Fibroblast of skin of right quadriceps (primary cell): ENCODE measurements around the gene FRMD4A.
A peak's percentile ranks its signal among the peaks of the same experiment; 100 is the strongest.
"Not testable (repeated sequence)": the region's sequence is repeated elsewhere in the genome, so short reads cannot be mapped to it uniquely, and the experiment has no call there.

Experiments
- DNase-seq: peaks from one replicate; pipeline ENCODE4 v3.0.0-alpha.2; 2013

The FRMD4A gene

DNA sequence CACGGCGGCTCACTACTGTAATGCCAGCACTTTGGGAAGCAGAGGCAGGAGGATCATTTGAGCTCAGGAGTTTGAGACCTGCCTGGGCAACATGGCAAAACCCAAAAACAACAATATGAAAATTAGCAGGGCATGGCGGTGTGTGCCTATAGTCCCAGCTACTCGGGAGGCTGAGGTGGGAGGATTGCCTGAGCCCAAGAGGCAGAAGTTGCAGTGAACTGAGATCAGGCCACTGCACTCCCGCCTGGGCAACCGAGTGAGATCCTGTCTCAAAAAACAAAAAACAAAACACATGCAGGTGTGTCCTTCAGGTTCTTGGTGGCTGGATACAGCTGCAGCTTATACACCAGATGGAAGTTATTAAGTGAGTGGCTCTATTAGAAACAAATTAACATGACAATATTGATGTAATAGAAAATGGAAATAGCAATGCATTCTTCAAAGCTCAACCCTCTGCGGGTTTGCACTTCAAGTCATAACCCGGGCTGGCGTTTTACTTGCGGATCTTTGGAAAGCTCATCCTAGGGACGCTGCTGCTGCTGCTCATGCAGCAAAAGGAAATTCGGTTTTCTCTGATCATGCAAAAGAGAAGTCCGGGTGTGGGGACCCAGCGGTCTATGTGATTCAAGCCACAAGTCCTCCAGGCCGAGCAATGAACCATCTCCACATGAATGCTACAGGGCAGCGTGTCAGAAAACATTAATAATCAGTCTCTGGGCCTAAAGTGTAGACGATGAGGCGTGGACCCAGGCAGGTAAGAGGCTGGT lies 462.0 kb downstream of the FRMD4A start:
- no peak for DNase-seq

DNA sequence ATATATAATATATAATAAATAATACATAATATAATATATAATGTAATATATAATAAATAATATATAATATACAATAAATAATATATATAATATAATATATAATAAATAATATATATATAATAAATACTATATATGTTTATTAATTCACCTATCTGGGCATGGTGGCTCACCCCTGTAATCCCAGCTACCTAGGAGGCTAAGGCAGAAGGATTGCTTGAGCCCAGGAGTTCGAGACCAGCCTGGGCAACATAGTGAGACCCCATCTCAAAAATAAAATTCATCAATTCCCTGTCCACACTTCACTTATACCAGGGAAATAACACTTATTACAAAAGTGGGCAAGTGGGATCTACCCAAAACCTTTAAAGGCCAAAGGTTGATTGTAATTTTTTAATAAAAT lies 462.9 kb downstream of the FRMD4A start:
- DNase-seq, result no peak

DNA sequence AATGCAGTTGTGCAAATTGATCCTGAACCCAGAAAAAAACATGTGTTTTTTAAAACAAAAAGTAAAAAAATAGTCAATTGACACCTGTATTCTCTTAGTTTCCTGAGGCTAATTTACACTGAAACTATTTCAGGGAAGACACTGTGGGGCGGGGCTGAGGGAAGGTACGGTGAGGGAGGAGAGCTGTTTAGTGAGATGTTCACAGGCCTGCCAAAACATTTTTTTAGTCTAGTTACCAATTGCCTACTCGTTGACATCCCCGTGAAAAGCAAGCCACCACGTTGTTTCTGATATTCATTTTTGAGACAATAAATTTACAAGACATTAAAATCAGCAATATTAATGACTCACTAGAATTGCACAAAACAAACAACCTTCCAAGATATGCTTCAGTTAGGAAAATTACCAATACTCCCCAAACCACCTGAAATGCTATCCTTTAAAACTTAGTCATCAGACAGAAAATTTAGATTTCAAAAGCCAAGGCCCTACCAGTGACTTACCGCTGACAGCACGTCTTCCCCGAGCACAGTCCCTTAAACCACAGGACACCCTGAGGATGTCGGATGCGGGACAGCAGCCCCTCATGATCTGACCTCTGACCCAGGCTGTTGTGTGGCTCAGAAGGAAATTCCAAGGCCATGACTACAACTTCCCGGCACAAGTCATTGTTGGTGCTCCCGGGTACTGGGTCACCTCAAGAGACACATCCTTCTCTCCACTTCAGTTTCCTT lies 464.8 kb downstream of the FRMD4A start:
- peak; percentile 81 for DNase-seq

DNA sequence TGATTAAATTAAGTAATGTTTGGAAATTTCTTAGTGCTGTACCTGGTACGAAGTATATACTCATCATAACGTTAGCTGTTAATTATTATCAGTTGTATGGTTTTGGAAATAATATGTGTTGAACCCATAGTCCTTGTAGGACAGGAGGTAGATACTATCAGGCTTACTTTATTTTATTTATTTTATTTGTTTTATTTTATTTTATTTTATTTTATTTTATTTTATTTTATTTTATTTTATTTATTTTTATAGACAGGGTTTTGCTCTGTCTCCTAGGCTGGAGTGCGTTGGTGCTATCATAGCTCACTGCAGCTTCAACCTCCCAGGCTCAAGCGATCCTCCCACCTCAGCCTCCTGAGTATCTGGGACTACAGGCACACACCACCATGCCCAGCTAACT lies 465.5 kb downstream of the FRMD4A start:
- not testable (repeated sequence) for DNase-seq

DNA sequence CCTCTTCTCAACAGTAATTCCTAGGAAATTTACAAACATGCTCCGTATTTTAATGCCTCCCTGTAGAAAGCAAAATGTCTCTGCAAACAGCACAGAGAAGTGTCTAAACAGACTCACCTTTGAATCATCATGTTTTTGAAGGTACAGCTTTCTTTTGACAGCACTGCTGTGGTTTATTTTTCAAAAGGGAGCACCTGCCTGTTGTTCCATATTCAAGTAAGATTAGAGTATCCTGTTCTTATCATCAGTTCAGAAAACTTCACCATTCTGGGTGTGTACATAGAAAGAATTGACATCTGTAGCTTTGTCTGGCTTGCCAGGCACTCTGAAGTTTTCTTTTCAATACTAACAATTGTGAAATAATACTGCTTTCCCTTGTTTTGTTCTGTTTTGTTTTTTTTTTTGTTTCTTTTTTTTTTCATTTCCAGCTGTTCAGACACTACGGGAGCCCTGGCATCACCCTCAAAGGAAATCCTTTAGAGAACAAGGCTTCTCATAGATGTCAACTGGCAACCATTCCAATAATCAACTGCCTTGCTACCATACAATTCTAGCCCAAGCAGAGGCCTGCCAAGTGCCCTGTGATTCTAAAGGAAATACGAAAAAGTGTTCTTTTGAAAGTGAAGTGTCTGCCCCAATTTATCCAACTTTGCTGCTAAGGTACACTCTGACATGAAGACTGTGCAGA lies 468.0 kb downstream of the FRMD4A start:
- no peak for DNase-seq

DNA sequence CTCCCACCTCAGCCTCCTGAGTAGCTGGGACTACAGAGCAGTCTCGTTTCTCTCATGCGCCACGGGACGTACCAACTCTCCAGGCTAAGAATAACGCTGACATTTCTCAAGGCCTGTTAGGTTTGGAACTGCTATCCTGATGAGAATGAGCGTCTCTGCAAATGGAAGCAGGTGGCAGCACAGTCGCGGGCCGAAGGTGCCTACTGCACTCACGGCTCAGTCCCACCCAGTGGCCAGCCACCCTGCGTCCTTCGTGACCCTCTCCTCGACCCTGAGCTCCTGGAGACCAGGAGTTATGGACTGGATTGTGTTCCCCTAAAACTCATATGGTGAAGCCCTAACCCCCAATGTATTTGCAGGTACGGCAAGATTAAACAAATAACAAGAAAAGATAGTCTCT lies 469.8 kb downstream of the FRMD4A start:
- no peak for DNase-seq

DNA sequence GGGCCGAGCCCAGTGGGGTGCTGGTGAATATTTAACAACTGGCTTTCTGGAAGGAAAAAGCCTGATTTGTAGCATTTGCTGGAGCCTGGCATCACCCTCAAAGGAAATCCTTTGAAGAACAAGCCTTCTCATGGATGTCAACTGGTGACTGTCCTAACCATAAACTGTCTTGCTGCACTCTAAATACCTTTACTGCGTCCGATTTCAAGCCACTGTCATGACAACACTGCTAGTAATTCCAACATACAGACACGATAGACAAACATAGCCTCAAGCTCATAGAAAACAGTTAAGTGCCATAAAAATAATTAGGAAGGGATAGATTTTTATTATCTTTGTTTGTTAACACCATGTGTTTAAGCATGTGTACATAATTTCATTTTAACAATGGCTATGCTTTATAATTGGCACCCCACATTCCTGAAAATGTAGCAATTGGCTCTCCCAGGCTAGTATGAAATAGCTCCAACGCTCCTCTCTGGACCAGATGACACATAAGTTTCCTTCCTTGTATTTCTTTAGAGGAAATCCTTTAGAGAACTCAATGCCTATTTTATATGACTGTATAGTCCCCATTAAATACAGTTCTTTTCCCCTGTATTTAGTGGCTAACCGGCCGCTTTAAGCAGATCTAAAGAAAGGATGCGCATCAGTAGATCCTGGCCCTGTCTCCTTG lies 470.6 kb downstream of the FRMD4A start:
- DNase-seq, result peak; percentile 51

DNA sequence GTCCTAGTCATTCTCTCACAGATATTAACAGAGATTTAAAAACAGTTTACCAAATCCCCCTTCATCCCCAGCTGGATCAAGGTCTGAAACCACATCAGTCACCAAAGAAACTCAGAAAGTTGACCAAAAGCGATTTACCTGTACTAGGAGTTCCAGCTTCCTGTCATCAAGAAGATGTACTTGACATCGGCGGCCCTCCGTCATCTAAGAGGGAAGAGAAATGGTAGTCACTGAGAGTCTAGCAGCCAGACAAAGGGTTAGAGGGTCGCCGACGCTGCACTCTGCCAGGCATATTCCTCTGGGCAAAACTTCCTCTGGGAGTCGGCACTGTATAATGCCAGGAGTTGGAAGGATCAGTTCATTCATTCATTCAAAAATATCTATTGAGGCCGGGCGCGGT lies 472.0 kb downstream of the FRMD4A start:
- no peak for DNase-seq

DNA sequence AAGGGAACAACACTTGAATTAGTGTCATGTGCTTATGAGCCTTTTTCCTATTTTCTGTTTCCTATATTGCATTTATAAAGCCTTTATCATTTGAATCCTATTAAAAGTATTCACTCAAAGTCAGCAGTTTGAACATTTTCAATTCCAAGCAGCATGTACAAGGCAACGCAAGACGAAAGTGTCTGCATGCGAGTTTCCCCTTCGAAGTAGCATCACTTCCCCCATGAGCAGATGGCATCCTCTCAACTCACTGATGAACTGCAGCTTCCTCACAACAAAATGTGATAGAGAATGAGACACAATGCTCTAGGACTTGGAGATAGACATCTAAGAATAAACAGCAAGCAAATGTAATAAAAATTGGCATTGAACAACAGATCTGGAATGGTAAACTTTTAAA lies 473.3 kb downstream of the FRMD4A start:
- DNase-seq, result no peak

DNA sequence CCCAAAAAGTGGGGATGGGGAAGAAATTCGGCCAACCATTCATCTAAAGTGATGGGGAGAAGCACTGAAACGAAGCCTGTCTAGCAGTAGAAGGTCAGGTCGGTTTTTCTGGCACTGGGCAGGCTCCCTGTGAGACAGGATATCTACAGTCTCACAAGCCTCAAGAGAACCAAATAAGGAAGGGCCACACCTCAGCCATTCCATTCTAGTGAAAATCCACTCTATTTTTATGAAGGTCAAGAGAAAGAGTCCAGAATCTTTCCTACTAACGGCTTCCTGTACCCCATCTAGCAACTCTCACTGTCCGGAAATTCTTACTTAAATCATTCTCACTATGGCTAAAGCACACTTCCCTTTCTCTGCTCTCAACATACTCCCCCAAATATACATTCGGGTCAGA lies 476.9 kb downstream of the FRMD4A start:
- DNase-seq, result no peak

DNA sequence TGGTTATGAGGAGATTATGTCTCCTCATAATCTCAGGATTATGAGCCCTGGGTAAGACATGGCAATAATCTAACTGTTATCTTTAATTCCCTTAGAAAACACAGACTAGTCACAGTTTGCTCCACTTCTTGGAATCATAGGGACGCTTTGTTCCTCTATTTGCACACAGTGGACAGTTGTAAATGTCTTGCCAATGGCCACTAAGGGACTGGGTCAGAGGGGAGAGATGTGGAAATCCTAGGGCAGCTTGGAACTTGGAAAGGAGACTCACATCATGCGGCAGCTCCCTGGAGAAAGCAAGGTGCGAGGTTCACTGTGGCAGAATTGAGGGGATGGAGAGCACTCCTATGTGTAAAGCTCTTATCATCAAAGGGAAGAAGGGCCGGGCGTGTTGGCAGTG lies 477.9 kb downstream of the FRMD4A start:
- no peak for DNase-seq

DNA sequence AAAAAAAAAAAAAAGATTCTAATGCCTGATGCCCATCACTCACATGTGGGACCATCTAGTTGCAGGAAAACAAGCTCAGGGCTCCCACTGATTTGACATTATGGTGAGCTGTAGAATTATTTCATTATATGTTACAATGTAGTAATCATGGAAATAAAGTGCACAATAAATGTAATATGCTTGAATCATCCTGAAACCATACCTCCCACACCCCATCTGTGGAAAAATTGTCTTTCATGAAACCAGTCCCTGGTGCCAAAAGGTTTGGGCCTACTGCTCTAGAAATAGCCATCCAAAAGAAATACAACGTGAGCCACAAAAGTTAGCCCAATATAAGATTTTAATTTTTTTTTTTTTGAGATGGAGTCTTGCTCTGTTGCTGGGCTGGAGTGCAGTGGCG lies 478.8 kb downstream of the FRMD4A start:
- DNase-seq, result no peak

DNA sequence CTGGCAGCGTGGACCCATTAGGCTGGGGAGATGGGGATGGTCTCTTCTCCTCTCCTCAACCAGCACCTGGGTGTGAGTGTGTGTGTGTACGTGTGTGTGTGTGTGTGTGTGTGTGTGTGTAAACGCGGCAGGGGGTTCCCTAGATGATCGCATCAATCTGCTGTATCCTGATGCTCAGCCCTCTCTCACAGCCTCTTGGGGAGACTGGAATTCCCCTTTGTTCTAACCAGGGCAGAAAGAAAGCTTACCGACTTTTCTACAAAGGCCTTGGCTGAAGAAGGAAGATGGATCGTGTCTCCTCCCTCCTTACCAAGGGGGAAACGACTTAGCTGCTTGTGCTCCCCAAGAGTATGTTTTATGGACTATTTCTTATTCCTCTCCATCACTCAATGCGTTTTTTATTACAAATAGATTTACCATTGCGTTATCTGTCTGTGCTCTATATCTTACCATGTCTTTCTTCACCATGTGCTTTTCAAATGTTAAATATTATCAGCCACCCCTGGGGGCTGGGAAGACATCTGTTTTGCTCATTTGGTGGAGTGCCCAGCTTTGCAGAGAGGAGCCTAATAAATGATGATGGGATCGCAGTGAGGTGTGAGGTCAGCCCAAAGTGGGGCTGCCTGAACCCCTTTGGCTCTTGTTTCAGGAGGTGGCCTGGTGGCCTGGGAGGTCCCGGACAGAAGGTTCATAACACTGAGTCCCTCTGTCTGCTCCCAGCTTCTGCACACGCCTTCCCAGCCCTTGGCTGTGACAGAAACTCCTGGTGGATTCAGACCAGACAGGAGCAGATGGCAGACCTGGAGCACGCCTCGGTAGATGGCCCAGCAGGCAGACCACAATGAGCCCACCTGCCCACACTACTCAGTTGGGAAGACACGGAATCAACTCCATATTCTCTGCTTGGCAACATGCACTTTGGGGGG lies 481.9 kb downstream of the FRMD4A start:
- no peak for DNase-seq

DNA sequence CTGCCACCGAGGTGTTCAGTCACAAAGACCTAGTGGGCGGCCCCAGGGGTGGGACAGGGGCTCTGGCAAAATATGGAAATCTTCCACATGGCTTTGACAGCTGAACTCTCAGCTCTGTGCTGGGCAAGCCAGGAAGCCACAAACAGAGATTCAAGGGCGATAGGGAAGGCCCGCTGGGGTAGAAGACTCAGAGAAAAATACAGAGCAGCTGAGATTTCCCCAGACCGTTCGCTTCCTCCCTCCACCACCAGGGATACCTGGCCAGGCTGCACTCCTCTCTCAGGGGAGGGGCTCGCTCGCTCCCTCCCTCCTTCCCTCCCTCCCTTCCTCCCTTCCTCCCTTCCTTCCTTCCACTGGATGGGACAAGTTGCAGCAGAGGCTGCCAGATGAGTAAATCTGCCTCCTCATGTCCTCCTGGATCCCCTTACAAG lies 483.5 kb downstream of the FRMD4A start:
- no peak for DNase-seq

DNA sequence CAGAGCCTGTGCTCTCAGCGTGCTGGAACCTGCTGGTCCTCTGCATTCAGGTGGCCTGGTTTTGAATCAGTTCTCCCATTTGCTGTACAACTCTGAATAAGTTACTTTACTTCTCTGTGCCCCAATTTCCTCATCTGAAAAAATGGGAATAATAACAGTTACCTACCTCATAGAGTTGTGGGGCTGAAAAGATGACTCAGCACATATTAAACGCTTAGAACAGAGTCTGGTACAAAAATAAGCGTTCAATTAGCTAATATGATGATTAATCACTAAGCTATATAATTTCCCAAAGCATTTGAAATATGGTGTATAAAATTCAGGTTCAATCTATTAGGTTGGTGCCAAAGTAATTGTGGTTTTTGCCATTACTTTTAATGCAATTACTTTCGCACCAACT lies 484.8 kb downstream of the FRMD4A start:
- peak; percentile 26 for DNase-seq

DNA sequence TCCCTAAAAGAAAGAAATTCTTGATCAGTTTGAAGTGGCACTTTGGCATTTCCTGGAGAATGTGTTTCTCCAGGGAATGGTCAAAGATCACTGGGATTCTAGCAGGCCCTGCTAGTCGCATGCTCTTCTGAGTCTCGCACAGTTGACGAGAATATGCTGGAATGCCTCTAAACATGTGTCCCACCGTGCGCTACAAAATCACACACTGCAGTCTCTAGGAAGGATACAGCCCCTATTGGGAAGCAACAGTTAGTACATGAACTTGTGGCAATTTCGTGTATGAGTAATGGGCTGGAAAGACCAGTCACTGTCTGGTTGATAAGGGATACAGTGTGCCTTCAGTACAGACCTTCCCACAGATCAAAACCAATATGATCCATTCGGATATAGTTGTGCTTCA lies 486.1 kb downstream of the FRMD4A start:
- peak; percentile 41 for DNase-seq

DNA sequence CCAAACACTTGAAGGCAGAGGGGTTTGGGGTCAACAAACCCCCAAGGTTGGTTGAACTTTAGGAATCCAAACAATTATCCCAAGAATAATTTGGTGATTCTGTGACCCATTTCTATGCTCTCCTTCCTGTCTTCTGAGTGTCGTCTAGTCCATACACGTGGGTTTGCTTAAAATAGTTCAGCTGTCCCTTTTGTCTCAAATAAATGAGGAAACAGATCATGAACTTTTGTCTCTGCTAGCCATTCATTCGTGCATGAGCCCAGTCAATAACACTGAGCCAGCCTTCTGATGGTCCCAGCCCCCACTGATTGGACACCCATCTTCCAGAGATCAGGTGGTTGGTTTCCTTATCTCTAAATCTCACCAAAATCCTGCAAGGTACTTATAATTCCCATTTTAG lies 488.6 kb downstream of the FRMD4A start:
- DNase-seq, result no peak

DNA sequence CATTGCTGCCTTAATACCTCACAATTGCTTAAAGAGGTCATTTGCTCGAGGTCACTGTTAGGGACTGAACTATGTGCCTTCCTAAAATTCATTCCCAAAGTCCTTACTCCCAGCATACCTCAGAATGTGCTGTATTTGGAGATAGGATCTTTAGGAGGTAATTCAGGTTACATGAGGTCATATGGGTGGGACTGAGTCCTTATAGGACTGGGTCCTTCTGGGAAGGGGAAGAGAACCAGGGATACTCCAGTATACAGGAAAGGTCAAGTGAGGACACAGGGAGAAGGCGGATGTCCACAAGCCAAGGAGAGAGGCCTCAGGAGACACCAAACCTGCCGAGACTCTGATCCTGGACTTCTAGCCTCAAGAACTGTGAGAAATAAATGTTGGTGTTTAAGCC lies 490.7 kb downstream of the FRMD4A start:
- no peak for DNase-seq

DNA sequence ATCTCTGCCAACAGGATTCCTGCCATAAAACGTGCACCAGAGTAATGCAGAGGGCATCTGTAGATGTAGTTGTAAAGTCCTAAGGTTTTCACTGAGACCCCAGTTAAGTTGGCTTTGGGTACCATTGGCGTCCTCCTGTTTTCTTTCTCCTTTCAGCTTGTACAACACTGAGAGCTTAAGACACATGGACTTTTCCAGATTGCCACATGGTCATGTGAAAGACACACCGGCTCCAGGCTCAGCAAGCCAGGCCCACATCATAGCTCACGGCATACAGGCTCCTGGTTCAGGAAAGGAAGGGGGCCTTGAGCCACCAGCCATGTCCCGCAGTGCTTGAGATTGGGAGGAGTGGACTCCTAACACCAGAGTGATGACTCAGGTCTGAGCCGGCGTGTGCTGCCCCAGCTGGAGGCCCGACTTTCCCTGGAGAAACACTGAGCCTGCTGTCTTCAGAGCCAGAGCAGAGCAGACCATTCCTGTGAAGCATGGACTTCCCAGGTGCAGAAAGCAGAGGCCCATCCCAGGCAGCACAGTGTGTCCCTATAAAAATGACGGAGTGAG lies 491.2 kb downstream of the FRMD4A start:
- DNase-seq, result peak; percentile 75

DNA sequence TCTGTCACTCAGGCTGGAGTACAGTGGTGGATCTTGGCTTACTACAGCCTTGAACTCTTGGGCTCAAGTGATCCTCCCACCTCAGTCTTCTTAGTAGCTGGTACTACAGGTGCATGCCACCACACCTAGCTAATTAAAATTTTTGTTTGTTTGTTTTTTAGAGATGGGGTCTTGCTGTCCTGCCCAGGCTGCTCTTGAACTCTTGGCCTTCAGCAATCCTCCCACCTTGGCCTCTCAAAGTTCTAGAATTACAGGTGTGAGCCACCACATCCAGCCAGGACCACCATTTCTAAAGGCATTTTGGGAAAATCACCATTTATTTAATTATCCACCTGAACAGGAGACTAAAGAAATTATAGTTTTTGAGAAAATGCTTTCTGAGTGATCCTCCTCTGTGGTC lies 491.7 kb downstream of the FRMD4A start:
- no peak for DNase-seq

DNA sequence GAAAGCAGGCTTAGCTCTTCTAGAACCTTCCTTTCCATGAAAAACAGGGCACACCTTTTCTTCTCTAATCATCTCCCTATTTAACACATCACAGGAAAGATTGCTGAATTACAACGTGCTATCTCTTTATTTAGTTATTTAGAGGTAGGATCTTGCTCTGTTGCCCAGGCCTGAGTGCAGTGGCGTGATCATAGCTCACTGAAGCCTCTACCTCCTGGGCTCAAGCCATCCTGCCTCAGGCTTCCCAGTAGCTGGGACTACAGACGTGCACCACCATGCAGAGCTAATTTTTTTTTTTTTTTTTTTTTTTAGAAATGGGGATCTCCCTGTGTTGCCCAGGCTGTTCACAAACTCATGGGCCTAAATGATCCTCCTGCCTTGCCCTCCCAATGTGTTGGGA lies 492.8 kb downstream of the FRMD4A start:
- no peak for DNase-seq
